Measurements from ENCODE around the gene DAP.
A peak's percentile ranks its signal among the peaks of the same experiment; 100 is the strongest.

DAP gene

DNA sequence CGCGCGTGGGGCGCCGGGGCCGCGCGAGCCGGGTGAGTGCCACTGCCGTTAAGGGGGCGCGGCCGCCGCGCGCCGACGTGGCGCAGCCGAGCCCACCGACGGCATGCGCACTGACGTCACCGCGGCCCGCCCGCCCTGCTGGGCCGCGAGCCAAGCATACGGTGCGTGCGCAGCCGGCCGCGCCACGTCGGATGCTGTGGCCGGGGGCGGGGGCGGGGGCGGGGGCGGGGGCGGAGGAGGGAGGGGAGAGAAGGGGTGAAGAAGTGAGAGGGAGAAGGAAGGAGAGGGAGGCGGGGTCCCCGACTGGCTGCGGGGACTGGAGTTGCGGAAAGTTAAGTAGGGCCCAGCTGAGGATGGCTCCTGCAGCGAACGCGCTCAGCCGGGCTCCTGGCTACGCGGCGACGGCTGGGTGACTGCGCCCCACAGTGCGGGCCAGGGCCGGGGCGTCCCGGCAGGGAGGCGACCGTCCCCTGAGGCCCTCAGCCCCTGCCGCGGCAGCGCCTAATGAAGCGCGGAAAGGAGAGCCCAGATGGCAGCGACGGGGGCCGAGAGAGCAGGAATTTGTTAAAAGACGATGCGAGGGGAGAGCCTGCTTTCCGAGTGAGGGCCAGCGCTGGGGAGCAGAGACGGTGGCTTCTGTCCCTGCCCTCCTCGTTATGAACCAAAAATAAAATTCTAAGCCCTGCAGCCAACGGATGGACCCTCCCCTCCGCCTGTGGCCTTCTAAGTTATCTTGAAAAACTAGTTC lies at the start of gene DAP:
DAP (minus strand) TSS at position 50 of the 748 bp plus-strand sequence. CDS start 166 bp downstream, outside the sequence.
- peaks cover 23% of the 10 kb centered on the region for H4K20me1 ChIP-seq (ENCODE audit: insufficient read depth, low read length)
- peaks cover 38% of the 10 kb centered on the region for H3K4me1 ChIP-seq (ENCODE audit: insufficient read depth, low read length)
- peak within 1 kb of the TSS; percentile 84 for H2AFZ ChIP-seq (ENCODE audit: low read depth, low read length)
- H3K36me3 ChIP-seq (ENCODE audit: insufficient read depth, low read length) = peaks cover 16% of the 10 kb centered on the region
- DNase-seq (peak; percentile 87), ATAC-seq (ENCODE audit: insufficient read depth, low read depth) (peak; percentile 80)
- peak within 1 kb of the TSS; percentile 61 to 85 for H3K4me3 ChIP-seq (ENCODE audit: low read depth in 1 of 2, low read length in 2 of 2)
- peaks cover 46% of the 10 kb centered on the region for H3K79me2 ChIP-seq (ENCODE audit: insufficient read depth, low read length)
- no peaks in the 10 kb centered on the region for H3K9me3 ChIP-seq (ENCODE audit: insufficient read depth, low read length, severe bottlenecking)
- peak within 1 kb of the TSS; percentile 84 for H3K4me2 ChIP-seq (ENCODE audit: insufficient read depth, low read length)
- TF ChIP-seq EZH2 (IDR thresholded peaks at IDR 0.05; ENCODE audit: borderline replicate concordance, low read depth, low read length, severe bottlenecking) = no peak
- TF ChIP-seq, protein P1, sequence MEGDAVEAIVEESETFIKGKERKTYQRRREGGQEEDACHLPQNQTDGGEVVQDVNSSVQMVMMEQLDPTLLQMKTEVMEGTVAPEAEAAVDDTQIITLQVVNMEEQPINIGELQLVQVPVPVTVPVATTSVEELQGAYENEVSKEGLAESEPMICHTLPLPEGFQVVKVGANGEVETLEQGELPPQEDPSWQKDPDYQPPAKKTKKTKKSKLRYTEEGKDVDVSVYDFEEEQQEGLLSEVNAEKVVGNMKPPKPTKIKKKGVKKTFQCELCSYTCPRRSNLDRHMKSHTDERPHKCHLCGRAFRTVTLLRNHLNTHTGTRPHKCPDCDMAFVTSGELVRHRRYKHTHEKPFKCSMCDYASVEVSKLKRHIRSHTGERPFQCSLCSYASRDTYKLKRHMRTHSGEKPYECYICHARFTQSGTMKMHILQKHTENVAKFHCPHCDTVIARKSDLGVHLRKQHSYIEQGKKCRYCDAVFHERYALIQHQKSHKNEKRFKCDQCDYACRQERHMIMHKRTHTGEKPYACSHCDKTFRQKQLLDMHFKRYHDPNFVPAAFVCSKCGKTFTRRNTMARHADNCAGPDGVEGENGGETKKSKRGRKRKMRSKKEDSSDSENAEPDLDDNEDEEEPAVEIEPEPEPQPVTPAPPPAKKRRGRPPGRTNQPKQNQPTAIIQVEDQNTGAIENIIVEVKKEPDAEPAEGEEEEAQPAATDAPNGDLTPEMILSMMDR (IDR thresholded peaks at IDR 0.05; ENCODE audit: borderline replicate concordance, extremely low read depth, low read length, poor library complexity, severe bottlenecking) = no peak
- peak within 1 kb of the TSS; percentile 74 for H3K27ac ChIP-seq (ENCODE audit: low read length)
- peak within 1 kb of the TSS; percentile 85 for H3K9ac ChIP-seq (ENCODE audit: low read depth, low read length)
- H3K27me3 ChIP-seq (ENCODE audit: insufficient read depth, low read length, poor library complexity) = peaks cover 3% of the 10 kb centered on the region

DNA sequence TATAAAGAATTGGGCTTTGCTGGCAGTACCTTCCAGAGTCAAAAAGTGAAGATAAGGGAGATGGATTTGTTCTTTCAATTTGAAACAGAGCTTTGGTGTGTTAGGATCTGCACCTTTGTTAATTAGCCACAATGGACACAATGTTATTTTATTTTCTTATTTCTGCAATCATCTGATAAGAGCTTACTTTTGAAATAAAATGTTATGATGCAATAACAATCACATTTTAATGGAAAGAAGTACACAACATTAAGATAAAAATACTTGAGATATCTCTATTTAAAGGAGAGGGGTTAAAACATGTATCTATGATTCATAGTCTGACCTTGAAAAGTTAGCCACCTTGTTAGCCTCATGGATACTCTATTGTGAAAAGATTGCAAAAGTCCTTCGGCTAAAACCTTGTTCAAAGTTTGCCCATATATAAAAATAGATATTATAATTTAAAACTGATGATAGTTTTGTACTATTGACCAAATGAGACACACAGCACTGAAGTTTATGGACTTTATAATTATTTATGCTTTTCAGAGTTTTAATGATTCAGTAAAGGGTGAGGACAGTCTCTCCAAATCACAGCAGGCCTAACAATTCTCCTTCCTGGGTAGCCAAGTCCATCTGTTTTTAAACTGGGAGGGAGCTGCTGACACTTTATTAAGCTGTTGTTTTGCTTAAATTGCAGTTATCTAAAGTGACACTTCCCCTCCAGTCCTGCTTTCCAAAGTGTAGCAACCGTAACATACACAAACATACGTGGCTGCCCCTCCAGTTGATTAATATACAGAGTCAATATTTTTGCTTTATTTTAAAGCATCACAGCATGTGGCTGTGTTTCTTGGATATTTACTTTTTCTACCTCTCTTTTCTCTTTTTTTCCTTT lies 47.6 kb upstream of the DAP start:
- no peaks in the 10 kb centered on the region for H4K20me1 ChIP-seq (ENCODE audit: insufficient read depth, low read length)
- H3K9me3 ChIP-seq (ENCODE audit: insufficient read depth, low read length, severe bottlenecking) = no peaks in the 10 kb centered on the region
- H3K4me1 ChIP-seq (ENCODE audit: insufficient read depth, low read length) = no peaks in the 10 kb centered on the region
- ATAC-seq (ENCODE audit: insufficient read depth, low read depth) (no peak), DNase-seq (no peak)
- TF ChIP-seq, protein P1 (IDR thresholded peaks at IDR 0.05; ENCODE audit: borderline replicate concordance, extremely low read depth, low read length, poor library complexity, severe bottlenecking) = no peak
- no peak for TF ChIP-seq EZH2 (IDR thresholded peaks at IDR 0.05; ENCODE audit: borderline replicate concordance, low read depth, low read length, severe bottlenecking)
- no peaks in the 10 kb centered on the region for H3K36me3 ChIP-seq (ENCODE audit: insufficient read depth, low read length)
- H3K4me3 ChIP-seq (ENCODE audit: low read depth in 1 of 2, low read length in 2 of 2) = no peak overlapping the region
- H3K27ac ChIP-seq (ENCODE audit: low read length) = no peak overlapping the region
- H2AFZ ChIP-seq (ENCODE audit: low read depth, low read length) = no peak overlapping the region
- no peaks in the 10 kb centered on the region for H3K79me2 ChIP-seq (ENCODE audit: insufficient read depth, low read length)
- no peak overlapping the region for H3K4me2 ChIP-seq (ENCODE audit: insufficient read depth, low read length)
- peaks cover 4% of the 10 kb centered on the region for H3K27me3 ChIP-seq (ENCODE audit: insufficient read depth, low read length, poor library complexity)
- H3K9ac ChIP-seq (ENCODE audit: low read depth, low read length) = no peak overlapping the region

- Histone ChIP-seq H3K27ac (ENCODE audit: low read length) (no peak overlapping the region), H4K20me1 (ENCODE audit: insufficient read depth, low read length) (no peaks in the 10 kb centered on the region), H3K79me2 (ENCODE audit: insufficient read depth, low read length) (no peaks in the 10 kb centered on the region), H3K36me3 (ENCODE audit: insufficient read depth, low read length) (no peaks in the 10 kb centered on the region), H3K4me3 (ENCODE audit: low read depth in 1 of 2, low read length in 2 of 2) (no peak overlapping the region), H3K9me3 (ENCODE audit: insufficient read depth, low read length, severe bottlenecking) (no peaks in the 10 kb centered on the region), H3K4me1 (ENCODE audit: insufficient read depth, low read length) (no peaks in the 10 kb centered on the region), H2AFZ (ENCODE audit: low read depth, low read length) (no peak overlapping the region), H3K27me3 (ENCODE audit: insufficient read depth, low read length, poor library complexity) (peaks cover 9% of the 10 kb centered on the region), H3K4me2 (ENCODE audit: insufficient read depth, low read length) (no peak overlapping the region), H3K9ac (ENCODE audit: low read depth, low read length) (no peak overlapping the region)
- ATAC-seq (ENCODE audit: insufficient read depth, low read depth) (no peak), DNase-seq (no peak)
- TF ChIP-seq, protein P1 (IDR thresholded peaks at IDR 0.05; ENCODE audit: borderline replicate concordance, extremely low read depth, low read length, poor library complexity, severe bottlenecking) = no peak
- no peak for TF ChIP-seq EZH2 (IDR thresholded peaks at IDR 0.05; ENCODE audit: borderline replicate concordance, low read depth, low read length, severe bottlenecking)
These were observed 41.1 kb upstream of the DAP start for GRCh38 chr5:10801931-10802666.
